Measurements from ENCODE around the gene TRIM5.
"Not testable (repeated sequence)": the region's sequence is repeated elsewhere in the genome, so short reads cannot be mapped to it uniquely, and the experiment has no call there.

Gene TRIM5

GRCh38 chr11:5665051-5665570 is 19.8 kb downstream of the TRIM5 start:
- TF ChIP-seq CTCF (conservative IDR thresholded peaks at IDR 0.05) = no peak
- no peak overlapping the region for H3K27ac ChIP-seq

GRCh38 chr11:5663511-5663910 is 21.4 kb downstream of the TRIM5 start:
- H3K27ac ChIP-seq = no peak overlapping the region
- TF ChIP-seq CTCF (conservative IDR thresholded peaks at IDR 0.05) = no peak

GRCh38 chr11:5658318-5658717 is 26.6 kb downstream of the TRIM5 start:
- TF ChIP-seq CTCF (conservative IDR thresholded peaks at IDR 0.05) = no peak
- H3K27ac ChIP-seq = no peak overlapping the region

GRCh38 chr11:5656956-5657355 is 27.9 kb downstream of the TRIM5 start:
- not testable (repeated sequence) for H3K27ac ChIP-seq

- no peak overlapping the region for H3K27ac ChIP-seq
- TF ChIP-seq CTCF (conservative IDR thresholded peaks at IDR 0.05) = no peak
Measured at GRCh38 chr11:5655474-5655873, 29.4 kb downstream of the TRIM5 start.

GRCh38 chr11:5646139-5646538 is 38.7 kb downstream of the TRIM5 start:
- no peak overlapping the region for H3K27ac ChIP-seq
- no peak for TF ChIP-seq CTCF (conservative IDR thresholded peaks at IDR 0.05)

- TF ChIP-seq CTCF (conservative IDR thresholded peaks at IDR 0.05) = no peak
- no peak overlapping the region for H3K27ac ChIP-seq
Measured at GRCh38 chr11:5643585-5643984, 41.3 kb downstream of the TRIM5 start.

GRCh38 chr11:5639953-5640352 is 44.9 kb downstream of the TRIM5 start:
- no peak overlapping the region for H3K27ac ChIP-seq
- no peak for TF ChIP-seq CTCF (conservative IDR thresholded peaks at IDR 0.05)

All from VCaP (cell line).